HG03520 (cell line): ENCODE measurements around the gene CHRNA1.

Experiments used
- ATAC-seq: cut with Tn5 transposase; IDR thresholded peaks from one replicate; pipeline ENCODE4 v1.9.1; 2021; ENCODE audit warnings: mild to moderate bottlenecking, moderate library complexity; ENCODE audit not compliant: unreplicated experiment

Gene CHRNA1

DNA sequence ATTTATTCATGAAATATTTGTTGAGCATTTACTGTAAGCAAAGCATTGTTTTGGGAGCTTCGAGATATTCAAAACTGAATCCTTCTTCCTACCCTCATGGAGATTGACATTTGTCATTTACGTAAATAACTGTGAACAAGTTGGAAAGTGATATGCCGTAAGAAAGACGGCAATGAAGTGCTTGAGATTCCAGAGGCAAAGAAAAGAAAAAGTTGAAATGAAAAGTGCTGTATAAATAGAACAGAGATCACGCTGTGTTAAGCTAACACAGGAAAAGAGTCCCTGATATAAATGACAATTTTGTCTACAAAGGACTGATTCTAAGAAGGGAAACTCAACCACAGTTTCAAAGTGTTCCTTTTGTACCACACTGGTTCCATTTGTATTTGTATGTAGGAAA lies 1.8 kb downstream of the CHRNA1 start:
- no peak for ATAC-seq

DNA sequence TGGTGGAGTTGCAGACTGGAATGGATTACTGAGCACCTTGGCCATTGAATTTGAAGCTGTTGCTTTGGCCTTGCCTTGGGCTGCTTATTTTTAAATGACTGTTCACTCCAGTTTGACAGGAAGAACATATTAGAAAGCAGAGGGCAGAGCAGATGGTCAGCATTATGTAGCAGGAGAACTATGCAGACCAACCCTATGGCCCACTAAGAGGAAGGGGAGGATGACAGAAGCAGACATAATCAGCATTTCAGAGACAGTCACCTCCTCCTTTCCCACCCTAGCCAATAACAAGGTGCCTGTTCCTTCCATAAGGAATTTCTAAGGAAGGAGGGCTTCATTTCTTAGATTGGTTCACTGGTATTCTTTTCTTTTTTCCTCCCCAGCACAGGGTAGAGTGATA lies 2.4 kb downstream of the CHRNA1 start:
- ATAC-seq: no peak

DNA sequence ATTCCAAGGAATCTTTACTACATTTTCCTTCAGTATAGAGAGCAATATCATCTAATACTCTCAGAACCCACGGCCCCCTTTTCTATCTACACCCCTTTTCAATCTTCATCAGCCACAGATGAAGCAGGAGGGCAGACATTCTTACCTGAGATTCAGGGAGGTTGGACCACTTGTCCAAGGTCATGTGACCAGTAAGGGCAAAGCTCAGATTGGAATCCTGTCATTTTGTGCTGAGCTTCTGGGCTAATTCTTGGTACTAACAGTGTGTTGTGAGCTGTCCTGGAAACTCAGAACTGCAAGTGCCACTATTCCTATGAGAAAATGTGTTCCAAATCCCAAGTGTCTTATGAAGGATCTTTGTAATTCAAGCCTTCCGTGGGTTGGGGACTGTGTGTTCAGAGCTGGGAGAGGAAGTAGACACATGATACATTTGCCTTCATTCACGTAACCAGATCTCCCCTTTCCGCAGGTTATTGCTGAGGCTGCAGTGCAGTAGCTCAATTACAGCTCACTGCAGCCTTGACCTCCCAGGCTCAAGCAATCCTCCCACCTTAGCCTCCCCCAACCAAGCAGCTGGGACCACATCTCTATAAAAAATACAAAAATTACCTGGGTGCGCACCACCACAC lies 3.3 kb downstream of the CHRNA1 start:
- ATAC-seq: no peak

DNA sequence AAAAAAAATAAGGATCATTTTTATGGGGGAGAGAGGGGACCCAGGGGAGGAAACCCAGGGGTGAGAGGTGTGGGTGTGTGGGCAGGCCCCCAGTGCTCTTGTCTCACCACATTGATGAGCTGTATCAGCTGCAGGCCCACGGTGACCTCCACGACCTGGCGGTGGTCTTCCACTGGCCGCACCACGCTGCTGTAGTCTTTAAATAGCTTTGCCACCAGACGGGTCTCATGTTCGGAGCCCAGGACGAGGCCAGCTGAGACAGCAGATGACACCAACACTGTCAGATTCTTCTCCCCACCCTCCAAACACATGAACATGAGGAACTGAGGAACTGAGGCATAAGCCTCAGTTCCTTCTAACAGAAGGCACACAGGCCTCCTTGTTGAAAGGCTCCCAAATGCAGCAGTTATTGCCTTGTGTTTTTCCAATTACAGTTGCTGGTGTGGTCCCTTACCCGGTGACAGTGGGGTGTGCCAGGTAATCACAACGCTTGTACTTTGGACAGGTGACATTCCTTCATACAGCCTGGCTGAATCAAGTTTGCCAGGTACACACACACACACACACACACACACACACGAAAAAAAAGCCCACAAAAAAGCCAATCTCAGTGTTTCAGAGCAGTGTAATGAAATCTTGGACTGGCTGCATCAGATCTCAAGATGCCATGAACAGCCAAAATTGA lies 4.7 kb downstream of the CHRNA1 start:
- no peak for ATAC-seq

DNA sequence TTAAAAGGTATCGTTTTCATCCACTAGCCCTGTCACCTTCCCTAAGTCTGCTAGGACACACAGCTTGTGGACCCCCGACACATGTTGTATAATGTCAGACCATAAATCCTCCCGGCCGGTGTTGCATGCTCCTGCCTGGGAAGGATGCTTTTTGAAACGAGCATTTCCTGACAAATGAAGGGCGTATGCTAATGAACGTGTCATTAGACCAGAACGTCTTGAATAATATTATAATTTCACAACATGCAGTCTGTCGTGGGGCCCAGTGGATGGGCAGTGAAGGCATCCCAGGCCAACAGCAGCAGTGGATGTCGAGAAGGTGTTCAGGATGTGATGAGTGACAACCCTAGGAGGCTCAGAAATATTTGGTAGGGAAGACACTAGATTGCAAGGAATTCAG lies 7.5 kb downstream of the CHRNA1 start:
- no peak for ATAC-seq

DNA sequence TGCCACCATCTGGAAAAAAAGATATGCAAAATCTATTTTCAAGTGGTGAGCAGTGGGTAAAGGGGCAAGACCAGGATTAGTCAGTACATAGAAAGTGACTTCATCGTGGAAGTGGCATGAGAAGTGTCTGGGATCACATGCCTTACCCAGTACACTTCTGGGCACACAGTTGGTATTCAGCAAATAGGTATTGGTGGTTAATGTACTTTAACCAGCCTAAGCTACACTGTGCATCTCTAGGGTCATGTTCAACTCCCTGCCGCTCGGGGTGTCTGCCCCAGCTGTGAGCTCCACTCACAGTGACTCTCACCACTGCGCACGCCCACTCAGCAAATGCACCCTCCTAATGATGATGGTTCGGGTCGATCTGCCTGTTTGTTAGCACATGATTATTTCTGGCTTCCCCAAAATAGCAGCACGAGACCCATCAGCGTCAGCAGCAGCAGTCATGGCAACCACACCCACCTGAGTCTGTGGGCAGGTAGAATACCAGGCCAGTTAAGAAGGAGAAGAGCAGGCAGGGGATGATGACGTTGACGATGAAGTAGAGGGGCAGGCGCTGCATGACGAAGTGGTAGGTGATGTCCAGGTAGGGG lies 11.1 kb downstream of the CHRNA1 start:
- ATAC-seq: peak; percentile 42

DNA sequence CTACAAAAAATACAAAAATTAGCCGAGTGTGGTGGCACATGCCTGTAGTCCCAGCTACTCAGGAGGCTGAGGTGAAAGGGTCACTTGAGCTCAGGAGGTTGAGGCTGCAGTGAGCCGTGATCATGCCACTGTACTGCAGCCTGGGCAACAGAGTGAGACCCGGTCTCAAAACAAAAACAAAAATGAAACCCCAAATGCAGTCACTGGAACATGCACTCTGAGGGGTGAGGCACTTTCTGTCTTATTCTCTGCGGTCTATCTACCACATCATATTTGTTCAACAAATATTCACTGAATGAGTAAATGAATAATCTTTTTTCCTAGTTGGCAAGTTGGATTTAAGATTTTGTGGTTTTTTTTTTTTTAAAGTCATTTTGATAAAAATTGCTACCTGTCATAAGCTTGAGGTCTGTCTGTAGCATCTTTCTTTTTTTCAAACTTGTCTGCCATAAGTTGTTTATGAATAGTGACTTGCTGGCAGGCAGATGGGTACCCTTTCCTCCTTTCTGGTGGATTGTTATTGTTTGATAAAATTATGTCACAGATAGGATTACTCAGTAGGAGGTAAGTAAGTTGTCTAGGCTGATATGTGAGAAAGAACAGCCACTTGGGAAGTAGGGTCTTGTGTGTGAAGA lies 11.8 kb downstream of the CHRNA1 start:
- peak; percentile 78 for ATAC-seq

DNA sequence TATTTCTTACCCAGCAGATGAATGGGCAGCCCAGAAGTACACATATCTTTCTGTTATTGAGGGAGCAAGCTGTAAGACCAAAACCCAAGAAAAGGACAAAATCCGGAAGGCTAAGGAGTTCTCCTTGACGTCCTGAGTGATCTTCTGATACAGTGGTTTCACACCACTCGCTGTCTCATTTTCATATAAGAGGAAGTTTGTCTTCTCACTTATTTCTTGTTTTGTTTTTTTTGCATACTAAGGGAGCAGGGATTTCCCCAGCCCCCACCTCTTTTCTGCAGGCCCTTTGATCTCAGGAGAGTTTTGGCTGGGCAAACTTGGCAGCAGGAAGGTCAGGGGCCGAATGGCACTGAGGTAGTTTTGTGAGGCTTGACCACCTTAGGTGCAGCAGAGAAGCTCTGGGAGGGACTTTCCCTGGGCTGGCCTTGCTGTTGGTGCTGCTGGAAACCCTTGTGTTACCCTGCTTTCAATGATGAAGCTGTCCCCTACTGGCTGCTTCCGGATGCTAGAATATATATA lies 13.3 kb downstream of the CHRNA1 start:
- peak; percentile 40 for ATAC-seq

DNA sequence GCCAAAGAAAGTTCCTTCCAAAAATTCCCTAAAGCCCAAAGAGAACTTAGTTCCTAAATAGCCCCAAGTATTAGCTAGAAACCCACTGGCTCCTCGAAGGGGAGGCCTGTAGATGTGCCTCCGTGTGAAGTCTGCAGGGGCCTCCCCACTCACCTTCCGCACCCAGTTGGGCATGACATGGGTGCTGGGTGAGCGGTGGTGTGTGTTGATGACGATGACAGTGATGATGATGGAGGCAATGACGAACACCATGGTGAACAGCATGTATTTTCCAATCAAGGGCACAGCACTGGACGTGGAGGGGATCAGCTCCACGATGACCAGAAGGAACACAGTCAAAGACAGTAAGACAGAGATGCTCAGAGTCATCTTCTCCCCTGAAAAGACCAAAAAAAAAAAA lies 14.5 kb downstream of the CHRNA1 start:
- no peak for ATAC-seq

DNA sequence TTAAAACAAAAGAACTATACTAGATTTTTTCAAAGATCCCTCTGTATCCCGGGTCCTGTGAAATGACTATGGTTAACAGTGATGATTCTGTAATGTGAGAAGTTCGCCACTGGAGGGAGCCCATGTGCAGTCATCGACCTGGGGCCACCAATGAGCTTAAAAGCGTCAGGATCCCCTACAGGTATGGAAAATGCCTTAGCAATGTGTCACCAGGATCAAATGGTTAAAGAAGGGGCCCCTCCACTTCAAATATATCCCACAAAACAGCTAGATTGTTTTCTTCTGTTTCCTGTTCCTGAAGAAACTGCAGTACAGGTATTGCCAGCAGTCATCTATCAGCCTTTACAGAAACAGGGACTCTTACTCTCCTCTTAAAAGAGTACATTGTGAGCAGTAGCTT lies 15.3 kb downstream of the CHRNA1 start:
- ATAC-seq: peak; percentile 29

DNA sequence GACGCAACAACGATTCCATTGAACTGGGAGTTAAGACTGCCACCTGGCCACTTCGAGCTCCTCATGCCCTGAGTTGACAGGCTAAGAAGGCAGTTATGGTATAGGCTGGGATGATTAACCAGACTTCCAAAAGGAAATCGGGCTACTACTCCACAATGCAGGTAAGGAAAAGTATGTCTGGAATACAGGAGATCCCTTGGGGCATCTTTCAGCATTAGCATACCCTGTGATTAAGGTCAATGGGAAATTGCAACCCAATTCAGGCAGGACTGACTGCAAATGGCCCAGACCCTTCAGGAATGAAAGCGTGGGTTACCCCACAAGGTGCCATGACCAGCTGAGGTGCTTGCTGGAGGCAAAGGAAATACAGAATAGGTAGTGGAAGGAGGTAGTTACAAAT lies 19.1 kb downstream of the CHRNA1 start:
- ATAC-seq: no peak

DNA sequence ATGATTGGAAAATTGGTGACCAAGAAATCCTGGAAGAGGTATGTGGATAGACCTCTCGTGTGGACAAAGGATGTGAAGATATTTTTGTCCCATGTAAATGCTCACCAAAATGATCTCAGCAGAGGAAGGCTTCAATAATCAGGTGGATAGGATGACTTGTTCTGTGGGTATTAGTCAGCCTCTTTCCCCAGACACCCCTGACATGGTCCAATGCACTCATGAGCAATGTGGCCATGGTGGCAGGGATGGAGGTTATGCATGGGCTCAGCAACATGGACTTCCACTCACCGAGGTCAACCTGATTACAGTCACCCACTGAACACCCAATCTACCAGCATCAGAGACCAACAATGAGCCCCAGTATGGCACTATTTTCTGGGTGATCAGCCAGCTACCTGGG lies 20.2 kb downstream of the CHRNA1 start:
- no peak for ATAC-seq

DNA sequence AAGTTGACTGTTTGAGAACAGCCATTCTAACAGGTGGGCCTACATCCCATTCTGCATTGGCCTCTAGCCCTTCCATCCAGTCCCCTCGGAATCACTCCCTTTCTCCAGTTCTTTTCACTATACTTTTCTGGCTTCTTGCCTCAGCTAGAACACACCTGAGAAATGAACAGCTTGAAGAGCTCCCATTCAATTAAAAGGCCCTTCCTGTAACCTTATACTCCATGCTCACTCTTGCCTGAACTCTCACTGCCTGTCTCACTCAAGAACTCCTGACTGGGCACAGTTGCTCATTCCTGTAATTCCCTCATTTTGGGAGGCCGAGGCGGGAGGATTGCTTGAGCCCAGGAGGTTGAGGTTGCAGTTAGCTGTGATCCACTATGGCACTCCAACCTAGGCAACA lies 23.6 kb downstream of the CHRNA1 start:
- ATAC-seq: no peak

DNA sequence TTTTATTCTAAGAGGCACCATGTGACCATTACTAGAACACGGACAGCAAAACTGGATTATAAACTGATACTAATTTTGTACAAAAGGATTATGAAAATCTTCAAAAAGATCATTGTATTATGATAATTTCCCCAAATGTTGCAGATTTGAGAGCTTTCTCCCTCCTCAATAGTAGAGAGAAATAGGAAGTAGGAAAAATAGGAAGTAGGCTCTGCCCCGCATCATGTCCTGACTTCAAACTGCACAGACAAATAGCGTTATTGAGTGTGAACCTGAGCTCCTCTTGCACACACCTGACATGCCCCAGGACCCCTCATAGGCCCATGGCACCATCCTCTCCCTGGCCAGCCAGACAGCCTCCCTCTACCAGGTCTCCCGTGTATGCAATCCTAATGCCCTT lies 25.4 kb downstream of the CHRNA1 start:
- no peak for ATAC-seq

DNA sequence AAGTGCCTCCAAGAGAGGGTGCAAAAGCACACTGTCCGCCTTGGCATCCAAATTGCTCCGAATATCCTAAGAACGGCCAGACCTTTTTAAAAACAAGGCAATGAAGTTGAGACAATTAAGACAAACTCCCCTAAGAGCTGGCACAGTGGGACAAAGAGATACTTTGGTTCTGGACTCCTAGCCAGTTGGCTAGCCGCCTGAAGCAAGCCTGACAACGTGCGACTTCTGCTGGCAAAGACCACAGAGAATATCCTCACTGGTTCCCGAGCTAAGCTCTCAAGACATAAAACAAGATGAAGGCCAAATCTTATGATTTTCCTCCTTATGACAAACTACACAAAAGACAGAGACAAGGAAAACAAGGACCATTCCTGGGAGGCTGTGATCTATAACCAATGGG lies 32.7 kb downstream of the CHRNA1 start:
- ATAC-seq: no peak

DNA sequence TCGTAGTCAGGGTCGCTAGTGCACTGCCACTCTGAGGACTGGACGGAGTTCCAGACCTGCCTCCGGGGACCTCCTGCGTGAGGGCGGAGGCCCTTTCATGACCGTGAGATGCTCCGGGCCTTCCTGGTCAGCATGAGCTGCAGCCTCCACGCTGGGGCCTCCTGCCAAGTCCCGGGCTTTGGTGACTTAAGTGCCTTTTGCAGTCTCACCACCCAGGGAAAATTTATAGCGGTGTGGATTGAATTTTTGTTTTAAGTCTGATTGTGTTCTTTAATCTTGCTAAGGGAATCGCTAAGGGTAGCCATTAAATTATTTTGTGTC lies 33.6 kb downstream of the CHRNA1 start:
- no peak for ATAC-seq

DNA sequence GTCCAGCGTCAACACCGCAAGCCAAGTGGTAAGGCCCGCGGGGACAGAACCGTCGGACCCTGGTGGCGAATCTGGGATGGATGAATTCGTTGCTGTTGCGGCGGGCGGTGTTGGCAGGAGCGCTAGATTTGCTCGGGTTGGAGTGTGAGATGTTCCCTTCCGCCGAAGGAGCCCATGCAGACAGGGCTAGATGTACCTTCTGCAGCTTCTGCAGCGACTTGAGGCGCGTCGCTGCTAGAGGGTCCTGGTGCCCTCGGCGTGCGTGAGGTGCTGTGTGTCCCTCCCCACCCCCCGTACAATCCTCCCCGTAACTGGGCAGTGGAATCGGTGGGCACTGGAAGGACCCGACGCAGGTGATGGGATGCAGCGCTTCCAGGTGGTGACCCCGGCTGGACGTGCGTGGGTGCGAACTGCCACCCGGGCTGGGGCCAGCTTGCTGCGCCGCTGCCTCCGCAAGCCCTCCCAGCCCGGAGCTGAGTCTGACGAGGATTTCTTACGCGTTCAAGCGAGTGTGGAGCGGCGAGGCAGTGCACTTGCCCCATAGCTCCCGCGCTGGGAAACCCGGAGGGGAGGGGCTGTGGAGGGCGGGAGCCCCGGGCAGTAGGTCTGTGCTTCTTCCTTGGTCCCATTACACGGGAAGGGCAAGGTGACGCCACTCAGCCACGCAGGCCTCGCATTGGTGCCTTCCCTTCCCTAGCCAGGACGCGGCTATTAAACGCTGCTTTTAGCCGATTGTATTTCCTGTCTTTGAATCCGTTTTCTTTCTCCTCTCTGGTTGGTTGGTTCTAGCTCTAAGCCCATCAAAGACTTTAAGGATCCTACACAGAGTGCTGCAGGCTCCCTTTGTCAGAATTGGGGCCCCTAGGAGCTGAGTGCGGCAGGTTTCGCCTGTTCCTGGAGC lies 34.2 kb downstream of the CHRNA1 start:
- ATAC-seq: no peak

DNA sequence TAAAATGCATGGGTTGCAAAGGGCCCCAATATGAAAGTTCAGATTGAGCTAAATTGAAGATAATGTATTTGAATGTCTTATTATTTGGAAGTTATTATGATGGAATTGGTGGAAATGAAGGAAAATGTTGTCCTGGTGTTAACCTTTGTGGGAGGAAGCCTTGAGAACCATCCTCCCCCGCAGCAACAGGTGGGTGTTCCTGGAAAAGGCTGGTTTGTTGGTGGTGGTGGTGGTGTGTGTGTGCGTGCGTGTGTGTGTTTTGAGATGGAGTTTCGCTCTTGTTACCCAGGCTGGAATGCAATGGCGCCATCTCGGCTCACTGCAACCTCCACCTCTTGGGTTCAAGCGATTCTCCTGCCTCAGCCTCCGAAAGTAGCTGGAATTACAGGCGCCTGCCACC lies 36.2 kb downstream of the CHRNA1 start:
- no peak for ATAC-seq

DNA sequence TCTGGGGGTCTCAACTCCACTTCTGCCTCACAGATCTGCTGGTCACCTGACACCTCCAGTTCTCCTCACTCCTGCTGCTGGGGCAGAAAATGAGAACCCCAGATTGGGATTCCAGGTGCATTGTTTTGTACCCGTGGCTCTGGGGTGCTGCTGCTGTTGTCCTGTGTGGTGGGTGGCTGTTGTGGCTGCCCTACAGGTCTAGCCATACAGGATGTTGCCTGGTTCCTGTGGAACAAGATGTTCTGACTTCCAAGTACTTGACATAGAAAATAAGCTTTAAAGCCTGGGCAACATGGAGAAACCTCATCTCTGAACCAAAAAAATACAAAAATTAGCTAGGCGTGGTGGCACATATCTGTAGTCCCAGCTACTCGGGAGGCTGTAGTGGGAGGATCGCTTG lies 38.1 kb downstream of the CHRNA1 start:
- no peak for ATAC-seq

DNA sequence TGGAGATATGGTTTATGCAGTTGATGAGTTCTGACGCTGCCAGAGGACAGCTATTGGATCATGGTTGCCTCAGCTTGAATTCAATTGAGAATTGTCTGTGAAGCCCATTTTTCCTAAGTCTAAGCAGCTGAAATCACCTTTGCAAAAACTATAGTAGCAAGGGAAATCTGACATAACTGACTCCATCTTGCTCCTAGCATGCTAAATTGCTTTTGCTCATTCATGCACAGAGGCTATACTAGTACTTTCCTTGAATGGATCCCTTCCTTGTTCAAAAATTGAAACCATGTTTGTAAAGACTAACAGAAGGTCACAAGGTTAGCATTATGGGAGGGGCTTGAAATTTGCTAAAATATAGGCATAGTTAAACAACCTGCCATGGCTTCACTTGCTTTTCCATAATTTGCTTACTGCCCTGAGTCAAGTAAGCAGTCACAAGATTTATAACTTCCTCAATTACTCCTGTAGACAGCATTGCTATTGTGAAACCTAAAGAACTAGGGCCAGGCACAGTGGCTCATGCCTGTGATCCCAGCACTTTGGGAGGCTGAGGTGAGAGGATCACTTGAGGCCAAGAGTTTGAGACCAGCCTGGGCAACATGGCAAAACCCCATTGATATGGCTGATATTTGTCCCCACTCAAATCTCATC lies 41.2 kb downstream of the CHRNA1 start:
- no peak for ATAC-seq

DNA sequence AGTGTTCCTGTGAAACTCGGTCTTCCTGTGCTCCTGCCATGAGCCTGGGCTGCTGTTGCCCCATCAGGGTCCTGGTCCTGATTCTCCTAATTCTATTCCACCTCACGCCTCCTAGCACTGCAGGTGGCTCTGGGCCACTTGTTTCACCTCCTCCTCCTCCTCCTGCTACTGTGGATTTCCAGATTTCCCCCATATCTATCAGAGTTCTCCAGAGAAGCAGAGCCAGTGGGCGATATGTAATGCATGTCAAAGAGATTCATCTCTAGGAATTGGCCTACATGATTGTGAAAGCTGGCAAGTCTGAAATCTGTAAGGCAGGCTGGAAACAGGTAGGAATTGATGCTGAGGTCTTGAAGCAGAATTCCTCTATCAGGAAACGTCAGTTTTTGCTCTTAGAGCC lies 45.3 kb downstream of the CHRNA1 start:
- no peak for ATAC-seq
